WI38 (cell line): ENCODE results near the gene BEX3.
"Not testable (repeated sequence)": the region's sequence is repeated elsewhere in the genome, so short reads cannot be mapped to it uniquely, and the experiment has no call there.

ENCODE experiments used
- H3K4me3 ChIP-seq: 2 replicates; pipeline ENCODE4 v1.5.1; 2011; ENCODE audit warnings: low read depth, mild to moderate bottlenecking, control low read depth, low read length
- TF ChIP-seq, protein P1 (sequence below): IDR thresholded peaks from 2 replicates; pipeline ENCODE4 v1.5.1; 2012; ENCODE audit warnings: low read depth, mild to moderate bottlenecking, control low read depth, low read length

Gene BEX3

GRCh38 chrX:103347682-103348397, 28.5 kb upstream of the BEX3 start:
- TF ChIP-seq, protein P1, sequence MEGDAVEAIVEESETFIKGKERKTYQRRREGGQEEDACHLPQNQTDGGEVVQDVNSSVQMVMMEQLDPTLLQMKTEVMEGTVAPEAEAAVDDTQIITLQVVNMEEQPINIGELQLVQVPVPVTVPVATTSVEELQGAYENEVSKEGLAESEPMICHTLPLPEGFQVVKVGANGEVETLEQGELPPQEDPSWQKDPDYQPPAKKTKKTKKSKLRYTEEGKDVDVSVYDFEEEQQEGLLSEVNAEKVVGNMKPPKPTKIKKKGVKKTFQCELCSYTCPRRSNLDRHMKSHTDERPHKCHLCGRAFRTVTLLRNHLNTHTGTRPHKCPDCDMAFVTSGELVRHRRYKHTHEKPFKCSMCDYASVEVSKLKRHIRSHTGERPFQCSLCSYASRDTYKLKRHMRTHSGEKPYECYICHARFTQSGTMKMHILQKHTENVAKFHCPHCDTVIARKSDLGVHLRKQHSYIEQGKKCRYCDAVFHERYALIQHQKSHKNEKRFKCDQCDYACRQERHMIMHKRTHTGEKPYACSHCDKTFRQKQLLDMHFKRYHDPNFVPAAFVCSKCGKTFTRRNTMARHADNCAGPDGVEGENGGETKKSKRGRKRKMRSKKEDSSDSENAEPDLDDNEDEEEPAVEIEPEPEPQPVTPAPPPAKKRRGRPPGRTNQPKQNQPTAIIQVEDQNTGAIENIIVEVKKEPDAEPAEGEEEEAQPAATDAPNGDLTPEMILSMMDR, result no peak
- H3K4me3 ChIP-seq, result no peak overlapping the region

- peak within 1 kb of the TSS; percentile 81 for H3K4me3 ChIP-seq
- TF ChIP-seq, protein P1, result no peak
Observed at GRCh38 chrX:103356130-103356798, 20.1 kb upstream of the BEX3 start, which contains the start of gene TCEAL9. TCEAL9 (plus strand) TSS chrX:103356506; CDS start chrX:103357685, 1,179 bp downstream.

DNA sequence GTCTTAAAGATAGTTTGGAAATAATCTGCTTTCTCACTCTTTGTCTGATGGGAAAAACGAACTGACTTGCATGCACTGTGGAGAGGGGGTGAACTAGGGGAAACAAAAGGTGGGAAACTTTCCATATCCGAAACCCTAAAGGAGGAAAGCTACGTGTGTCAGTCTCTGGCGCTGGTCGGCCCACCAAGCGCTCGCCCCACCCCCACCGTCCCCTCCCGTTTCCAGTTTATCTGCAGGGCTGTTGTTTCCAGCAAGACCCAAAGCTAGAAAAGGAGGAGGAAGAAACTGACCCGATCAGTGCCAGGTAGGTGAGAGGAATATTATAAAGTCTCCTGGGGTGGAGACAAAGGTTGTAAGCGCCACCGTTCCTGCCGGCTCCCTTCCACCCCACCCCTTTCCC, 19.5 kb upstream of the BEX3 start:
- peak overlapping the region; percentile 81 for H3K4me3 ChIP-seq
- TF ChIP-seq, protein P1, result no peak

DNA sequence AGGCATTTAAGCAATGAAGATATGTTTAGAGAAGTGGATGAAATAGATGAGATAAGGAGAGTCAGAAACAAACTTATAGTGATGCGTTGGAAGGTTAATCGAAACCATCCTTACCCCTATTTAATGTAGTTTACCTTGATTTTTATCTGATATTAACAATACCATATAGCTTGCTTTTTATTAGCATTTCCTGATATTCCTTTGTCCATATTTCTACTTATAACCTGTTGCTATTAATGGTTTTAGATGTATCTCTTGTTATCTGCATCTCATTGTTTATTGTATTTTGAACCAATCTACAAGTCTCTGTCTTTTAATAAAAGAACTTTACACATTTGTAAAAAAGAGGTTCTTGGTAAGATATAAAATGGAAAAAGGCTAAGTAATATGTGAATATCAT, 18.5 kb upstream of the BEX3 start:
- TF ChIP-seq, protein P1, result no peak
- H3K4me3 ChIP-seq, result peak overlapping the region; percentile 81

GRCh38 chrX:103359605-103360004, 16.7 kb upstream of the BEX3 start:
- H3K4me3 ChIP-seq, result not testable (repeated sequence)

GRCh38 chrX:103360092-103360491, 16.2 kb upstream of the BEX3 start:
- TF ChIP-seq, protein P1, result no peak

DNA sequence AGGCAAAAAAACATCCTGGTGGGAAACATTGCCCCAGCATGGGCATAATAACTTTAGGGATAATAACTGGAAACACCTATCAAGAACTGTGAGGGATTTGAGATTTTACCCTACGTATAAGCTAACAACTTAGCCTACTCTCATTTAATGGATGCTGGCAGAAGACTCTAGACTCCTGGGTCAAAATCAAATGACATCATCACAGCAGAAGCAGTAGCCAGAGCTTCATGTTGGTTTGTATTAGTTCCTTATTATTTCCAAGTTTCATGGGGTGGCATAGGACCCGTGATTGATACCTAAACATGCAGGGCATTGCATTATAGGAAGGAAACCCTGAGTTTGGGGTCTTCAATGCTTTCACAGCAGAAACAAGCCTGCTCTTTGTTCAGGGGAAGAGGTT, 15.4 kb upstream of the BEX3 start:
- no peak overlapping the region for H3K4me3 ChIP-seq
- TF ChIP-seq, protein P1, result no peak

More at GRCh38 chrX:103360092-103360491, 16.2 kb upstream of the BEX3 start:
- no peak overlapping the region for H3K4me3 ChIP-seq
